HG02588 (cell line): ENCODE measurements around the gene RNF40.

Experiments
- ATAC-seq: cut with Tn5 transposase; IDR thresholded peaks from one replicate; pipeline ENCODE4 v1.9.1; 2021; ENCODE audit warnings: mild to moderate bottlenecking, moderate library complexity; ENCODE audit not compliant: unreplicated experiment

RNF40 gene

GRCh38 chr16:30761928-30762902, at the start of gene RNF40, which contains the start of gene CFAP119:
Gene RNF40 (plus strand): TSS chr16:30762322. CDS start chr16:30762546, 224 bp downstream.
Gene CFAP119 (minus strand): TSS chr16:30762062. CDS start chr16:30761748, 314 bp downstream.
- peak; percentile 89 for ATAC-seq

DNA sequence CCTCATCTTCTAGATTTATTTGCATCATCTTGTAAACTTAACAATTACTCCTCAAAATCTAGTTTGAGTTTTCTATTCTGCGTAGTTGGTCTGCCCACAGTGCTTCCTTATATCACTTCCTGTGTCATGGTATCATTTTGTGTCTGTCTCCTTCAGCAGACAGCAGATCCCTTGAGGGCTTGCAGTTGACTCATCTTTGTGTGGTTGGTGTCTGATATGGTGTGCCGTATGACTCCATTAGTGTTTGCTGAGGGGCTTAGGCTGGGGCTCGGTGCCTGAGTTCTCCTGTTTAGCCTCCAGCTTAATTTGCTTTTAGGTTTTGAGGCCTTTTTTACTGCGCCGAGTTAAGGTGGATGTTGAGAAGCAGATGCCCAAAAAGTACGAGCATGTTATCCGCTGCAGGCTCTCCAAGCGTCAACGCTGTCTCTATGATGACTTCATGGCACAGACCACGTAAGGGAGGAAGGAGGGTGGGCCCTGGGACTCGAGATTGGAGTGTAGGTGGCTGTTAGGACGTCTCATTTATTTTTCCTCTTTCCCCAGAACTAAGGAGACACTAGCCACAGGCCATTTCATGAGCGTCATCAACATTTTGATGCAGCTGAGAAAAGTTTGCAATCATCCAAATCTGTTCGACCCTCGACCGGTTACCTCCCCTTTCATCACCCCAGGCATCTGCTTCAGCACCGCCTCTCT, 46.2 kb upstream of the RNF40 start:
- no peak for ATAC-seq

GRCh38 chr16:30720086-30720485, 42.0 kb upstream of the RNF40 start:
- no peak for ATAC-seq

DNA sequence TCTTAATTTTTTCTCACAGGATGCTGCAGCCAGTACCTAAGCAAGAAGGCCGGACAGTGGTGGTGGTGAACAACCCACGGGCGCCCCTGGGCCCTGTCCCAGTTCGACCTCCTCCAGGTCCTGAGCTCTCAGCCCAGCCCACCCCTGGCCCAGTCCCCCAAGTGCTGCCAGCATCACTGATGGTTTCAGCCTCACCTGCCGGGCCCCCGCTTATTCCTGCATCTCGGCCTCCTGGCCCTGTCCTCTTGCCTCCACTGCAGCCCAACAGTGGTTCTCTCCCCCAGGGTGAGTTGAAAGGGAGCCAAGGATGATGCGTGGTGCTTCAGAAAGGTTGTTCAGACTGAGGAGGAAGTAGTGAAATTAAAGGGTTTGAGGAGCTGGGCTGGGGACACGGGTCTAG, 41.4 kb upstream of the RNF40 start:
- no peak for ATAC-seq

DNA sequence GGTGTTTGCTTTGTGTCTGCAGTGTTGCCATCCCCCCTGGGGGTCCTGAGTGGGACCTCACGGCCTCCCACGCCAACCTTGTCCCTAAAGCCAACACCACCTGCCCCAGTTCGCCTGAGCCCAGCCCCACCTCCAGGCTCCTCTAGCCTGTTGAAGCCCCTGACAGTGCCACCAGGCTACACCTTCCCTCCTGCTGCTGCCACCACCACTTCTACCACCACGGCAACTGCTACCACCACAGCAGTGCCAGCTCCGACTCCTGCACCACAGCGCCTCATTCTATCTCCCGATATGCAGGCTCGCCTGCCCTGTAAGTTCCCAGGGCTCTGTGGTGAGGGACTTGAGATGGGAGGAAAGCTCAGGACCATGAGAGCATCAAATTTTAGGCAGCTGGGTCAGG, 41.0 kb upstream of the RNF40 start:
- no peak for ATAC-seq

- no peak for ATAC-seq
Observed at GRCh38 chr16:30721606-30722005, 40.5 kb upstream of the RNF40 start.

DNA sequence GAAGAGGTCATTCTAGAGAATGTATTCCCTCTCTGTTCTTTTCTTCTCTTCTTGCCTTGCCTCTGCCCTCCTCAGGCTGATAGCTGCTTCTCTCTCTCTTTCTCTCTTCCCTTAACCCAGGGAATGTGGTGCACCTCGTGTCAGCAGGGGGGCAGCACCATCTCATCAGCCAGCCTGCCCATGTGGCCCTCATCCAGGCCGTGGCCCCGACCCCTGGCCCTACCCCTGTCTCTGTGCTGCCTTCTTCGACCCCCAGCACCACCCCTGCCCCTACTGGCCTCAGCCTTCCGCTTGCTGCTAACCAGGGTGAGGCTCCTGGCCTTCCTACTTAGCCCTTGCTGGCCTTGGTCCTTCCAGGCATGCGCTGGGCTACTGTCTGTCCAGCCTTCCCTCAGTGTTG, 39.7 kb upstream of the RNF40 start:
- ATAC-seq: no peak

GRCh38 chr16:30722916-30723315, 39.2 kb upstream of the RNF40 start:
- no peak for ATAC-seq

- ATAC-seq: no peak
Observed at GRCh38 chr16:30723725-30724355, 38.3 kb upstream of the RNF40 start.

GRCh38 chr16:30724641-30725417, 37.3 kb upstream of the RNF40 start:
- ATAC-seq: no peak

DNA sequence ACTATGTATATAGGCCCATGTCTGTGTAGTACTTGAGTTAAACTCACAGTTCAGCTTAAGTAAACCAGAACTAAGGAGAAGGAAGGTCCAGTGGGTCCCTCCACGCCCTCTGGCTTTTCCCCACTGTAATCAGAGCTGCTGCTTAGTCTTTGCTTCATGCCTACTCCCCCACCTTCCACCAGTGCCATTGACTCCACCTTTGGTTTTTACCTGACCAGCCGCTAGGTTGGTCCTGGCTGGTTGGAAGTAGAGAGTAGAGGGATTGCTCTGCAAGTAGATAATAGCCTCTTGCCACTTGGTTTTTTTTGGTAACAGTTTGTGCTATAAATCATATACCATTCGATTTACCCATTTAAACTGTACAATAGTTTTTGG, 36.7 kb upstream of the RNF40 start:
- ATAC-seq: no peak

DNA sequence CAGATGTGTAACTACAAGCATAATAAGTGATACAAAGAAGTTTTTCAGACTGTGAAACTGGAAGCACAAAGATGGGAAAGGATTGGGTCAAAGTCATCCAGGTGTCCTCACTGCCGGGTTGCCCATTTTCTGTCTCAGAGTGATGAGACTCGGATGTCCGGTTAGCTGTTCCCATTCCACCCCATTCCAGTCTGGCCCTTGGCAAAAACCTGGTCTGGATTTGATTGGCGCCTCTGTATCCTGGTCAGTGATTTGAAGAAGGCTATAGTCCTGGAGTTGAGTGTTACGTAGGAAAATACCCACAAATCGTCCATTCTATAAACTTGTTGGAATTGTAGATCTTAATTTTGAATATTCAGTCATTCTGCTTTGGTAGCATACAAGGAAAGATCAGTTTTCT, 33.8 kb upstream of the RNF40 start:
- no peak for ATAC-seq

- no peak for ATAC-seq
Observed at GRCh38 chr16:30728899-30729672, 33.0 kb upstream of the RNF40 start.

- ATAC-seq: no peak
Observed at GRCh38 chr16:30731411-30731810, 30.7 kb upstream of the RNF40 start.

- ATAC-seq: no peak
Observed at GRCh38 chr16:30736995-30737793, 24.9 kb upstream of the RNF40 start.

DNA sequence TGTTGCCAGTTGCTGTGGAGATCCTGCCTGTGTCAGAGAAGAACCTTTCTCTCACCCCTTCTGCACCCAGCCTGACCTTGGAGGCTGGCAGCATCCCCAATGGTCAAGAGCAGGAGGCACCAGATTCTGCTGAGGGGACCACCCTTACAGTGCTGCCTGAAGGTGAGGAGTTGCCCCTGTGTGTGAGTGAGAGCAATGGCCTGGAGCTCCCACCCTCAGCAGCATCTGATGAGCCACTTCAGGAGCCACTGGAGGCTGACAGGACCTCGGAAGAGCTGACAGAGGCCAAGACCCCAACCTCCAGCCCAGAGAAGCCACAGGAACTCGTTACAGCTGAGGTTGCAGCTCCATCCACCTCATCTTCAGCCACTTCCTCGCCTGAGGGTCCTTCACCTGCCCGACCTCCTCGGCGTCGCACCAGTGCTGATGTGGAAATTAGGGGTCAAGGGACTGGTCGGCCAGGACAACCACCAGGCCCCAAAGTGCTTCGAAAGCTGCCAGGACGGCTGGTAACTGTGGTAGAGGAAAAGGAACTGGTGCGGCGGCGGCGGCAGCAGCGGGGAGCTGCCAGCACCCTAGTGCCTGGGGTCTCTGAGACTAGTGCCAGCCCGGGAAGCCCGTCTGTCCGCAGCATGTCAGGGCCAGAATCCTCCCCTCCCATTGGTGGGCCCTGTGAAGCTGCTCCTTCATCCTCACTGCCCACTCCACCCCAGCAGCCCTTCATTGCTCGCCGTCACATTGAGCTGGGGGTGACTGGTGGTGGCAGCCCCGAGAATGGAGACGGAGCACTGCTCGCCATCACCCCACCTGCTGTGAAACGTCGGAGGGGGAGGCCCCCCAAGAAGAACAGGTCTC, 24.1 kb upstream of the RNF40 start:
- ATAC-seq: no peak

DNA sequence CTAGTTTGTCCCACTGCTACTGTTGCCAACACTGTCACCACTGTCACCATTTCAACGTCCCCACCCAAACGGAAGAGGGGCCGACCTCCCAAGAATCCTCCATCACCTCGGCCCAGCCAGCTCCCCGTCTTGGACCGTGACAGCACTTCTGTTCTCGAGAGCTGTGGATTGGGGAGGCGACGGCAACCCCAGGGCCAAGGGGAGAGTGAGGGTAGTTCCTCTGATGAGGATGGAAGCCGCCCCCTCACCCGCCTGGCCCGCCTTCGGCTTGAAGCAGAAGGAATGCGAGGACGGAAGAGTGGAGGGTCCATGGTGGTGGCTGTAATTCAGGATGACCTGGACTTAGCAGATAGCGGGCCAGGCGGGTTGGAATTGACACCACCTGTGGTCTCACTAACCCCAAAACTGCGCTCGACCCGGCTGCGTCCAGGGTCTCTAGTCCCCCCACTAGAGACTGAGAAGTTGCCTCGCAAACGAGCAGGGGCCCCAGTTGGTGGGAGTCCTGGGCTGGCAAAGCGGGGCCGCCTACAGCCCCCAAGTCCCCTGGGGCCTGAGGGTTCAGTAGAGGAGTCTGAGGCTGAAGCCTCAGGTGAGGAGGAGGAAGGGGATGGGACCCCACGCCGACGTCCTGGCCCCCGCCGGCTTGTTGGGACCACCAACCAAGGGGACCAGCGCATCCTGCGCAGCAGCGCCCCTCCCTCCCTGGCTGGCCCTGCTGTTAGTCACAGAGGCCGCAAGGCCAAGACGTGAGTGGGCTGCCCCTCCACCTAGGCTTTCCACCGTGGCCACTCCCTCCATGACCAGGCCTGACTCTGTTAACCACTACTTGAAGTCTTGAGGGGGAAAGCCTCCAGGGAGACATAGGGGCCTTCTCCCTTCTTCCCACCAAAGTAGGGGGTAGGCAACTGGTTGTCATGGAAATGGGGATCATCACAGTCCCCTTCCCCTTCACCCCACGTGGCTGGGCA, 22.9 kb upstream of the RNF40 start:
- ATAC-seq: no peak
